D341Med (cell line): ENCODE results near the gene CELSR3.

ENCODE experiments used
- DNase-seq: peaks from one replicate; pipeline ENCODE4 v3.0.0; 2012; ENCODE audit warnings: low spot score

Gene CELSR3

DNA sequence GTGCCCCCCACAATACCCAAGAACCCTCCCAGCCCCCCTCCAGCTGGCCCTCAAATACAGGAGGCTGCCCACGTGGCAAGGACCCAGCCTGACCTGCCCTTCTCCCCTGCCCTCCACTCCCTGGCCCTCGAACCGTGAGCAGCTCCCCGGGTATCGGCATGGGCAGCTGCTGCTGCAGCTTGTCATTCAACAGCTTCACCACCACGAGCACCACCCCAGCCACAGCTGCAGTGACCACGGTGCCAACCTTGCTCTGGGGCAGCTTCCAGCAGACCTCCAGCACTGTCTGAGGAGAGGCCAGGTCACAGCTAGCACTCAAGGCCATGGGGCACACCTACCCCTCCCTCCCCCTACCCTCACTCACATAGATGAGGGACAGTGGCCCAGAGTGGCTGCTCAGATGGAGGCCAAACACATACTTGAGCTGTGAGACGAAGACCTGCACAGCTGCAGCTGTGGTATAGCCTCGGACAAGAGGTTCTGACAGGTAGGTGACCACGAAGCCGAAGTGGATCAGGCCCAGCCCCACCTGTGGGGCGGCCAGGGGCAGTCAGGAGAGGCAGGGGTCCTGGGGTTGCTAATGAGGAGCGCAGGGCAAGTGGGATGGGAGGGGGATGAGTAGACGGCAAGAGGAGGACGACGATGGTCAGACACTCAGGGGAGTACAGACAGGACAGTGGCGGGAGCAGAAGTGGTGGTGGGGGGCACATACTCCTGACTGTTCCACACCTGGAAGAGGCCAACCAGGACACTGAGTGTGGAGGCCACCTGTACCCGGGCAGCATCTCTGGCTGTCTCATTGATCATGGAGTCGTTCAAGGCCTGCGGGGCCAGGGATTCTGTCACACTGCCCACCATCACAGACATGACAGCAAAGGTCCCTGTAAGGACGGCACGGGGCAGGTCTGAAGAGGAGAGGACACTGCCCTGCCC, 30.9 kb downstream of the CELSR3 start:
- DNase-seq = no peak

DNA sequence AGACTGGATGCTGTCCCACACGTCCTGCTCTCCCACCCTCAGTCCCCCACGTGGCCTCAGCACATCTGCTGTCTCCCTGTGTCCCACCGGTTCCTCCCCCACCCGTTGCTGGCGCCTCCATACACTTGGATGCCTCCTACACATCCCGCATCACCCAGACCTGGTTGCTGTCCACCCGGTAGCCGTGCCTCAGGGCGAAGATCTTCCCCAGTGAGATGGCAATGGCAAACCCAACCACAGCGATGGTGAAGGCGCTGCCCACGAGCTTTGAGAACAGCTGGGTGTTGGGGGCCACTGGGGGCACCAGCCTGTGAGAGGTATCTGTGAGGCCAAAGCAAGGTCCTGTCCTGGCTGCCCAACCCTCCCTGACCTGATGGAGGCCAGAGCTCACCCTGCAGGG, 31.9 kb downstream of the CELSR3 start:
- no peak for DNase-seq

DNA sequence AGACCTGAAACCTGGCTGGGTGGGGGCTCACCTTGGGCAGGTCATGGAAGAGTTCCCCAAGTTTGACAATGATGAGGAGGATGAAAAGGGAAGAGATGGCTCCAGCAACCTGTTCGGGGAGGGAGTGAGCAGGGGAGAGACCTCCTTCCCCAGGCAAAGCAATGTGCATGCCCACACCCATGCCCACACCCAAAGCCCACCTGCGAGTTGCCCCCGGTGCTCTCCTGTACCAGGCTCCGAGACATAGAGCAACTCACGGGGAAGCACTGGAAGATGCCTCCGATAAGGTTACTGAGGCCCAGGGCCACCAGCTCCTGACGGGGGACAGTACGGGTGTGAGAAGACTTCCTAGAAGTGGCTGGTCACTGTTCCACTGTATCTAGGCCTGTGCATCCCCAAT, 32.3 kb downstream of the CELSR3 start:
- no peak for DNase-seq

DNA sequence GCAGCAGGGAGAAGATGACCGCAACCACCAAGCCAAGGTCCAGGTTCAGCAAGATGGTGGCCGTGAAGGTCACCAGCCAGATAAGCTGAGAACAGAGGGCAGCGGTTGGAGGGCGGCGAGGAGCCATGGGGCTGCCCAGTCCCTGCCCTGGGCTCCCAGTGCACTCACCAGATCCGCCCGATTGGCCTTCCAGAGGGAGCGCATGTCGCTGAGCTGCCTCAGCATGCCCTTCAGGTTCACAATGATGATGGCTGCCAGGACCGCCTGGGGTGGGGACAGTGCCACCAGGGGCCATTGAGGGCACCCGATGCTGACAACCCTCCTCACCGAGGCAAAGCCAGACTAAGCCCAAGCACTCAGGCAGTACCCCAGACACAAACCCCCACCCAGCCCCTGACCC, 32.8 kb downstream of the CELSR3 start:
- DNase-seq = no peak

DNA sequence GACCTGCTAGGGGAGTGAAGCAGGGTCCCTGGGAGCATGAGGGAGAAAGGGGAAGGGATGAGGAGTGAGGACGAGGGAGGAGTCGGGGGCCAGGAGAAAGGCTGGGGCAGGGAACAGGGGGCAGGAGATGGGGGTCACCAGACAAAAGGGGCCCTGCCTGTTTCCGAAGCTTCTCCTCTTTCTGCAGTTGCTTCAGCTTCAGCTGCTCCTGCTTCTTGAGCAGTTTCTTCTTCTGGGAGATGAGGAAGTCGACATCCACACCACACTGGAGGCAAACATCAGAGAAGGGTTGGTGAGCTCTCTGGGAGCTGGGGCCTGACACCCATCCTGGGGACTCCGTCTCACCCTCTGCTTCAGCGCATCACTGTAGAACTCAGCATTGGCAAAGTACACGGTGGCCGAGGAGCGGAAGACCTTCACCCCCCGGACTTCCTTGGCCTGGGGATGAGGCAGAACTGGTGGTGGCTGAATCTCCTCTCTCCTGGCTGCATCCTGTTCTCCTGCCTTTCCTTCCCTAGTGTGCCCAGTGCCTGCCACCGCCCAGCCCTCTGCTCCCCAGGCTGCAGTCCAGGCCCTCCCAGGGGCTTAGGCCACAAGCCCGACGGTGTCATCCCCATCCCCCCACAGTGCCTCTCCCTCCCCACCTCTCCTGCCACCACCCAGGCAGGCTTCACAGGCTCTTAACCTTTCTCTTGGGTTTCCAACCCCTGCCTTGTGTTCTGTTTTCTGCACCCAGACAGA, 34.2 kb downstream of the CELSR3 start:
- no peak for DNase-seq

DNA sequence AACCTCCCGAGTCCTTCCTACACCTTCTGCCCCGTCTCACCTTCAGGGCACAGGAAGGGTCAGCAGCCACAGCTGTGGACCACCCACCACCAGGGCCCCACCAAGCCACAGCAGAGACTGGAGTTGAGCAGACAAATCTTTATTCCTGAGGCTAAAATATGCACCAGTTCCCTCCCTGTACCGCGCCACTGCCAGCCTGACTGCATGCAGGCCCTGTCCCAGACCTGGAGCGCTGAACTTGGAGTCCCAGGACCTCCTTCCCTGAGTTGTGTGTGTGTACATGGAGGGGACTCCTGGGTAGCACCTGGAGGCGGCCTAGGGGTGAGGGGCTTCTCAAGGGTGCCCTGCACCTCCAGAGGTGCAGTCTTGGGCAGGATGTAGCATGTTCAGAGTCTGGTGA, 37.1 kb downstream of the CELSR3 start:
- no peak for DNase-seq

DNA sequence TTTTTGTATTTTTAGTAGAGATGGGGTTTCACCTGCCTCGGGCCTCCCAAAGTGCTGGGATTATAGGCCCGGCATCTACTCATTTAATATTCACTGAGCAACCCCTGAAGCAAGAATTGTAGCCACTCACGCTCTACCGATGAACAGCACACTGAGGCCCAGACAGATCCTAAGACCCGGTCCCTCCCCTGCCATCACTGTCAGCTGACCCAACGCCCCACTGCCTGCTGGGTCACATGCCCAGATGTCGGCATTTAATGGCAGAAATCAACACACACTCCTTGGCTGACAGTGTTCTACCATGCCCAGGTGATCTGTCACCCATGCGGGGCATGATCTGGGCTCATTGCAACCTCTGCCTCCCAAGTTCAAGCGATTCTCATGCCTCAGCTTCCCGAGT, 37.9 kb downstream of the CELSR3 start:
- DNase-seq = no peak

DNA sequence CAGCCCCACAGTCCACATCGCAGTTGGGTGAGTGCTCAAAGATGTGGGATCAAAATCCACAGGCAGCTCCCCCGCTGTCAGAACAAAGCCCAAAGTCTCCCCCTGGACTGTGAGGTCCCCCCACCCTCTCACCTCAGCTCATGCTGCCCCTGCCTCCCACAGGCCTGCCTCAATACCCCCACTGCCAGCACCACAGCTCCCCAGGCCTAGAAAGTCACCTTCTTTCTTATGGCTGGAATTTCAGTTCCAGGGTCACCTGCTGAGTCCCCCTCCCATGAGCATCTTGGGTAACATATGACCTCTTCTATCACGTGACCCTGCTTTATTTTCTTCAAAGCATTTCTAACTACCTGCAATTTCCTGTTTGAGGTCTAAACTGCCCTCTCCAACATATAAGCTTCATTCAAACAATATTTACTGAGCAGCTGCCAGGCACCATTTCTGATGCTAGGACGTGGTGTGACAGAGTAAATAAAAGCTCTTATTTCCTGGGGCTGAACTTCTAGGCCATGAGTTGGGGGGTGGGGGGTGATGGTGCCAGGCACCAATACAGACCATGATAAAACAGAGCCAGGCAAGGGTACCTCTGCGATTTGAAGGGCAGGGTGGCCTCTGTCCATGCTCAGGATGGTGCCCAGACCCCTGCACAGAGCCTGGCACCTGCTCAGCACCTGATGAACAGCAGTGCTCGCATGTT, 38.7 kb downstream of the CELSR3 start:
- DNase-seq = no peak

DNA sequence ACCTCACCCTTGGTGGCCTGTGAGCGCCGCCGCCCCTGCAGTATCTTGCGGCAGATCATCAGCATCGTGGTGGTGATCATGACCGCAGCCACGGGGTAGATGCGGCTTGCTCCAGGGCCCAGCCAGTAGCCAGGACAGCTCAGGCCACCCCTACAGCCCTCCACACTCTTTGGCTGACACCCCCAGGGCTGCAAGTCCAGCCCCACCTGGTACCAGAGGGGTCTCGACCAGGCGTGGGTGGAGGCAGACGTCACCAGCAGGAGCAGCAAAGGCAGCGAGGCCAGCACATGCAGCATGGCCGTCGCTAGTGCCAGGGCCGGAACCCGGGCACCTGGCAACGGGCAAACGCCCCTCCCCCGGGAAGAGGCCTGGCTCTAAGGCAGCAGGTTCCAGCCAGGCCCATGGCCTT, 41.2 kb downstream of the CELSR3 start, which contains the start of gene TMEM89:
TMEM89 (minus strand) TSS at position 309 of the 409 bp plus-strand sequence; CDS start at position 296, 13 bp downstream.
- no peak for DNase-seq

DNA sequence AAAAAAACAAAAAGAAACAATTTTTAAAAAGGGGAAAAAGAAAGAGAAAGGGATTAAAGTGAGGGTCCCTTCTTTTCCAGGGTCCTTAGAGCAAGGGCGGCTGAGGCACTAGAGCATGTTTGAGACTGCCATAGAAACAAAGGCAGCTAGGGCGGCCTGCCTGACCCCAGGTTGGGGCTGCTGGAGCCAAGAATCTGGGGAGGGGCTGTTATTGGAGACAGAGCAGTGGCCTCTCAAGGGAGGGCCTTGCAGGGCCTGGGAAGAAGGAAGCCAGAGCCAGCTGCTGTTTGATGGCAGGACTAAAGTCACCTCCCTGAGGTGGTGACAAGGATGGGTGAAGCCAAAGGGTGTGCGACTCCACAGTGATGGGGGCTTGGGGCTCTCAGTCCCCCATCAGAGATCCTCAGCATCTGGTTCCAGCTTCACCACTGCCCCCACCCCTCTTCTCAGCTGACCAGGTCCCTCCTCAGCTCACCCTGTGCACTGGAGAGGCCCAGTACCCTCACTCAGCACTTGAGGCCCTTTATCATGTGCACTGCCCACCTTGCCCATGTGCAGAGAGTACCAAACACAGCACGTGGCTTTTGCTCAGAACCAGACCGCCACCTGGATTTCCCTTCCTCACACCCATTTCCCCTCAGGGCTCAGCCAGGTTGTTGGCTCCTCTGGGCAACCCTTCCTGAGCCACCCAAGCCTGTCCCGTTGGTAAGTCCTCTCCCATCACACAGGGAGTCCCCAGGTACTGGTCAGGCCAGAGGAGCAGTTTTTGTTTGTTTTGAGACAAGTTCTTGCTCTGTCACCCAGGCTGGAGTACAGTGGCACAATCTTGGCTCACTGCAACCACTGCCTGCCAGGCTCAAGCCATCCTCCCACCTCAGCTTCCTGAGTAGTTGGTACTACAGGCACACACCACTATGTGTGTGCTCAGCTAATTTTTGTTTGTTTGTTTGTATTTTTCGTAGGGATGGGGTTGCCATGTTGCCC, 42.9 kb downstream of the CELSR3 start:
- no peak for DNase-seq

DNA sequence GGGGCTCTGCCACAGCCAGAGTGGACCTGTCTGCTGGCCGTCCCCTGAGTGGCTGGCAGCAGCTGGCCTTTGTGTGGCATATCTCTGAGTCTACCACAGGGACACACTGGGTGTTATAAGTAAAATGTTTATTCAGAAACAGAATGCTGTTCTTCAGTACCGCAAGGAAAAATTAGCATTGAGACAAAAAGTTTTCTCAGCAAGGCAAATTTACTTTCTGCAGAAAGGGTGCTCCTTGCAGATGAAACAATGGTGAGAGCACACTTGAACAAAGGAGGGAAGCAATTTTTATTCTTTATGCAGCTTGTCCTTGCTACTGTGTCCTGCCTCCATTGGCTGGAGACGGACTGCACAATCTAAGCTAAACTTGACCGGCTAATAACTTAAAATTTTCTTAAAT, 45.1 kb downstream of the CELSR3 start:
- DNase-seq = no peak

DNA sequence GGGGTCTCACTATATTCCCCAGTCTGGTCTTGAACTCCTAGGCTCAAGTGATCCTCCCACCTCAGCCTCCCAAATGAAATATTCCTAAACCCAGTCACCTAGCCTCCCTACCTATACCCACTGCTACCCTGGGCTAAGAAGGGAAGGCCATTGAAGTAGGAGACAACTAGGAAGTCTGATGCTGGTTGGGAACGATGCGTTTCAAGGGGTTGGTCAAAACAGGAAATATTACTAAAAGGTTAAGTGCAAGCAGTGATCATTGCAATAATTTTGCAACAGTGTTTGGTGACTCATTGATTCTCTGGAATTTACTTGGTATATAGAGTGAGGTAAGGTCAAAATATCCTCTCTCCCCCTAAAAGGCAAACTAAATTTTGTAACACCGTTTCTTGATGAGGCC, 48.6 kb downstream of the CELSR3 start:
- no peak for DNase-seq

DNA sequence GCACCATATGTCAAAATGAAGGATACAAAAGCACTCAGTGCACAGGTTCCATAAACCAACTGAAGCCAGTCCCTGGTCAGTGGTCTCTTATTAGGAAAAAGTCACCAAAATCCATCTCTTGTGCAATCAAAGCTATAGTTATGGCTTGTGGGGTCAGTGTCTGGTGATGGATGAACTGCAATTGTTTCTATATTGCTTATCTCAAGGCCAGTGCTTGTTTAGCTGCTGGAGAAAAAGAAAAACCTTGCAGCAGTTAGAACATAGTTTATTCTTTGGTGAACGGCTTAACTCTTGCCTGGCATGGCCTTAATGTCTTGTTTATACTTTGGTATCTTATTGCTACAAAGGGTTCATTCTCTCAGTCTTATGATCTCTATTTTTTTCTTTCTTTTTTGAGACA, 50.4 kb downstream of the CELSR3 start:
- no peak for DNase-seq

DNA sequence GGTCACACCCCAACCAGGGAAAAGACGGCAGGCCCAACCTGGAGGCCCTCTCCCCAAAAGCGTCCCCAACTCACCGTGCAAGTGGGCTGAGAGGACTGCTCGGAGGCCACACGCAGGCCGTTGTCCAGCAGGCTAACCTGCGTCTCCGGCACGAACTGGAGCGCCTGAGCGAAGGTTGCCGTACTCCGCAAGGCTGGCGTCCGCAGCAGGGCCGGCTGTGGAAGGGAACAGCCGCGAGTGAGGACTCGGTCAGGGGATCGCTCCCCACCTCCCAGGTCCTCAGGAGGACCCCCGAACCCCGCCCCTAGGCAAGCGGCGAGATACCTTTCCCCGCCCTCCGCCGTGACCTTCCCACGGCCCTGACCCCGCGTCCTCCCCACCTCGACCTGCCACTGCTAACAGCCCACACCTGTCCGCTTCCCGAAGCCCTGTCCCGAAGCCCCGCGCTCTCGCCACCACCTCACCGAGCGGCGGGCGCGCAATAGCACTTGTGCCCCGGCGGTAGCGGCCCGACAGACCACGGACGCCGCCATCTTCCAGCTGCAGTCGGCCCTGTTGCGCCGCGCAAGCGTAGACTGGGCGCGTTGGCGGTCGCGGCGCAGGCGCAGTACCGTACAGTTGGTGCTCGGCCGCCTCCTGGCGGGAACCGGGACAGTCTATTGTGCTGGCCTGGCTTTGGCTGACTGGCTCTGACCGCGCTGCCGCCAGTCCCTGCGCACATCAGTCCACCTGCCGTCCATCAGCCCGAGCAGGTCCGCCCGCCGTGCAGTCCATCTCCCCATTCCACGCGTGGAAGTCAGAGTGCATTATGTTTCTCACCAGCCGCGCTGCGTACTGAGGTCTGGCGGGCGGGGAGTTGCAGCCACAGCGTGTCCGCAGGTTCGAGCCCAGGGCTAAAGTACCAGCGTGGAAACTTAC, 53.3 kb downstream of the CELSR3 start, which contains the start of gene UQCRC1:
UQCRC1 (minus strand) TSS at position 559 of the 918 bp plus-strand sequence; CDS start at position 533, 26 bp downstream.
- peak; percentile 99 for DNase-seq

DNA sequence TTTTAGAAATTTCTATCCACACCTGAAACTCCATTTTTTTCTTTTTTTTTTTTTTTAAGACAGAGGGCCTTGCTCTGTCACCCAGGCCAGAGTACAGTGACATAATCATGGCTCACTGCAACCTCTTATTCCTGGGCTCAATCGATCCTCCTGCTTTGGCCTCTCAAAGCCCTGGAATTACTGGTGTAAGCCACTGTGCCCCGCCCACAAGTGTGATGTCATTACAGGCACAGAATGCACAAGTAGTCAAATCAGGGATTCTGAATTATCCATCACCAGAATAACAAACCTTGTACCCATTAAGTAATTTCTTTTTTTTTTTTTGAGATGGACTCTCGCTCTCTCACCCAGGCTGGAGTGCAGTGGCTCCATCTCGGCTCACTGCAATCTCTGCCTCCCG, 55.2 kb downstream of the CELSR3 start:
- DNase-seq = no peak

DNA sequence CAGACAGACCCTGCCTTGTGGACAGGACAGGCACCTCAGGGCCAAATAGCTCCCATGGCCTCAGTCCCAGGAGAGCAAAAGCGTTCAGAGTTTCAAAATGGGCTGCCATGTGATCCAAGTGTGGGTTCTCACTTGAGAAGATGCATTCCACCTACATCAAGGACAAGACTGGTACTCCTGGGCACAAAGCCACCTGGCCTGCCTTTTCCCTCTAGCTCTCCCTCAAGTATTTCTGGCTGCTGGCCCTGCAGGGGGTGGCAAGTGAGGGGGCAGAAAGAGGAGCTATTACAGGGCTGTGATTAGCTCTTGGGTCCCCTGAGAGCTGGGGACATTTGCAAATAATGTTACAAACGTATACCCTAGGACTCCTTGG, 61.1 kb downstream of the CELSR3 start:
- DNase-seq = no peak

DNA sequence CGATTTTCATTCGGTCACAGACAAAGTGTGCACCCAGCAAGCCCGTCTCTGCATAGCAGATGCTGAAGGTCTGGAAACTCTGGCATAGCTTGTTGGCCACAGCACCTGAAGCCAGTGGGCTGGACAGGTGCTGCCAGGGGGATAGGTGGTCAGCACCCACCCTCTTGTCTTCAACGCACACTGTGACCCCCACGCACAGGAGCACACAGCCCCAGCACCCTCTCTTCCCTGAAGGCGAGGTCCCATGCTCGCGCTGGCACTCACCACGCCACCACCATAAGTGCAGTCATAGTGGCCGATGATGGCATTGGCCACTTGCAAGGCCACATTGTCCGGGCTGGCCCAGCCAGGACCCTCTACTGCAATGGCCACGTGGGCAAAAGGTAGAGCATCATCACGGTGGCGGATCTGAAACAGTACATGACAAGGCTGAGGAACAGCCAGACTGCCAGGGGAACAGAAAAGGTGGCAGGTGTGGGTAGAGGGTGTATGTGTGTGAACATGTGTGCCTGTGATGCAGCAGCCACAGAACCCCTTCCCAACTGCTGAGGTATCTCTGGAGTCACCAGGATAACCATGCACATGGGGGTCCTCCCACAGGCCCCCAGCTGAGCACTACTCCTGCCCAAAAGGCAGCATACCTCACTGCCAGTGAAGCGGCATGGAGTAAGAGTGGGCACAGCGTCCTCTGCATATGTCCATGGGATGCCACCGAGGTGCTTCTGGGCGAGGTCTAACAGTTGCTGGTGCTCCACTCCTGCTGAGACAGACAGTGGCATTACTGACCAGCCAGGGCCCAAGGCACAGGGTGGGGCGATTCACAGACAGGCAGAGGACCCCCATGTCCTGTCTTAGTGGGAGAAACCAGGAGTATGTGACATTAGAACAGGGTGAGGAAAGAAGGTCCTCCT, 61.7 kb downstream of the CELSR3 start:
- DNase-seq = no peak

DNA sequence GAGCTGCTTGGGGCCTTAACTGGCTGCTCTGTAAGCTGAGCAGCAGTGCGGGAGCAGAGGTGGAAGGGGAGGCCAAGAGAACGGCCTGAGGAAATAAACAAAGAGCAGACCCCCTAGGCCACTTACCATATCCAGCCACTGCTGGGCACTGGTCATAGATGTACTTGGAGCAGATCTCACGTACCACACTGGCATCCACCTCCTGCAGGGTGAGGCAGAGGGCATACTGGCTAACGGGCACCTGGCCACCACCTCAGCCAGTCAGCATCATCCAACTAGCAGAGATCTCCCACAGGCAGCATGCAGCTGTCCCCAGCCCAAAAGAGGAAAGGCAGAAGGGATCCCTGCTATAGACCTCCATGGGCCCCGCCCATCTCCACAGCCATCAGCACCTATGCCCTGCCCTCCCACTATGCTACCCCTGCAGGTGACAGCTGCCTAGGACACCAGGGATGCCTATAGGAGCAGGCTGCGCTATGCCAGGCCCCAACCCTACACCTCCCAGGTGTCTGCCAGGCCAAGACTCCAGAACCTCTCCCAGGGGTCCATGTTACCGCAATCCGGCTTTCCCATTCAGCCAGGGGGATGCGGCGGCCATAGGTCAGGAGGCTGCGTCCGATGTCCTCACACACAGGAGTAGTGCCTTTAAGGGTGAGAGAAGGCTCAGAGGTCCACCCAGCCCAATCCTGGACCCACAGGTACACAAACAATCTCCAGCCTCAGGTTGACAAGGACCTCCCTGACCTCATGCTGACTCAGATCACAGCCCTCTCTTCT, 63.0 kb downstream of the CELSR3 start:
- DNase-seq = no peak
